ENCODE measurements around the gene SP3. TPM values are rescaled to one million over a fixed set of nuclear protein-coding genes. Genes with fewer than 3 reads are reported as not detected.

SP3 gene
- total RNA-seq, 1 donor: 115 TPM

DNA sequence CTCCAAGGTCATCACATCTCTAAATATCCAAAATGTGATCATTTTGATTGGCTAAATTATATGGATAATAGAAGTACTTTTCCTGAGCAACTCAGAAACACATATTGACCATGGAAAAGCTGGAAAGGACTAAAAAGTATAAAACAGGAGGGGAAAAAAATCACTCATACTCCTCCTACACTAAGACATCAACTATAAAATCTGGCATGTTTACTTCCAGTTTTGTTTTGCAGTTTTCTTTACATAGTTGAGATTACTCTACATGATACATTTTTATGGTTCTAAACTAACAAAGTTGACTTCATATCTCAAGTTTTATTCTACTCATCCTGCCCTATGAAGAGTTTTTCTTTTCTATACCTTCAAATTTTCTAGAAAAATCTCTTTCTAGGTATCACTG lies 46.0 kb upstream of the SP3 start:
- TF ChIP-seq, protein P1, sequence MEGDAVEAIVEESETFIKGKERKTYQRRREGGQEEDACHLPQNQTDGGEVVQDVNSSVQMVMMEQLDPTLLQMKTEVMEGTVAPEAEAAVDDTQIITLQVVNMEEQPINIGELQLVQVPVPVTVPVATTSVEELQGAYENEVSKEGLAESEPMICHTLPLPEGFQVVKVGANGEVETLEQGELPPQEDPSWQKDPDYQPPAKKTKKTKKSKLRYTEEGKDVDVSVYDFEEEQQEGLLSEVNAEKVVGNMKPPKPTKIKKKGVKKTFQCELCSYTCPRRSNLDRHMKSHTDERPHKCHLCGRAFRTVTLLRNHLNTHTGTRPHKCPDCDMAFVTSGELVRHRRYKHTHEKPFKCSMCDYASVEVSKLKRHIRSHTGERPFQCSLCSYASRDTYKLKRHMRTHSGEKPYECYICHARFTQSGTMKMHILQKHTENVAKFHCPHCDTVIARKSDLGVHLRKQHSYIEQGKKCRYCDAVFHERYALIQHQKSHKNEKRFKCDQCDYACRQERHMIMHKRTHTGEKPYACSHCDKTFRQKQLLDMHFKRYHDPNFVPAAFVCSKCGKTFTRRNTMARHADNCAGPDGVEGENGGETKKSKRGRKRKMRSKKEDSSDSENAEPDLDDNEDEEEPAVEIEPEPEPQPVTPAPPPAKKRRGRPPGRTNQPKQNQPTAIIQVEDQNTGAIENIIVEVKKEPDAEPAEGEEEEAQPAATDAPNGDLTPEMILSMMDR (IDR thresholded peaks at IDR 0.05; ENCODE audit: insufficient read depth, low read length): no peak
- no peak overlapping the region for H3K4me3 ChIP-seq (ENCODE audit: low read depth, low read length)
- no peak for DNase-seq (ENCODE audit: low read depth)

DNA sequence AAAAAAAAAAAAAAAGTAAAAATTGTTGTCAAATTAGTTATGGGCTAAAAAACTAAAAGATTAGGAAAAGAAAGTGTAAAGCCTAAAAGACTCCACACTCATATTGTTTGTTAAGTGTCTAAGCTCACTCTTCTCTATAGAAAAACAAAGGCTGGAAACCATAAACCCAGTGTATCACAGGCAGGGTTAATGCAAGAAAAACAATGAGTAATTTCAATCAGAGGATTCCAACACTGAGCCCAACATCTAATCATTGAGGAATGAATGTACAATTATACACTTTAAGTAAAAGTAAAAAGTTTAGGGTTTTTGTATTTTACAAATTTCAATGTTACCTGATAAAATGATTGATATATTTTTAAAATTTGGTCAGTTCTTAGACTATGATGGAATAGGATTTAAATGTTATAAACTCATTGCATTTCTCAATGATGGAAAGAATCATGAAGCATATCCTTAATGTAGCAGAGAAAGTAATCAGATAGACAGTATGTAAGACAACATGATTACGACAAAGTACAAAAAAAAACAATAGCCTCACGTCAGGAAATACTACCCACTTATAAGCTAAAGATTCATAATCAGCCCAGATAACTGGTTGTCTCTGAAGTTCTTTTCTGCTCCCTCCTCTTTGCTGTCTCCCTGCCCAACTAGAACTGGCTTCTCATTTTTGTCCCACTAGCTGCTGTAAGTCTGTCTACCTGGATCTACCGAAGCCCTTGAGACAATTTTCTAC lies 44.5 kb upstream of the SP3 start:
- no peak overlapping the region for H3K4me3 ChIP-seq (ENCODE audit: low read depth, low read length)
- TF ChIP-seq, protein P1 (IDR thresholded peaks at IDR 0.05; ENCODE audit: insufficient read depth, low read length): no peak
- DNase-seq (ENCODE audit: low read depth): peak; percentile 62

DNA sequence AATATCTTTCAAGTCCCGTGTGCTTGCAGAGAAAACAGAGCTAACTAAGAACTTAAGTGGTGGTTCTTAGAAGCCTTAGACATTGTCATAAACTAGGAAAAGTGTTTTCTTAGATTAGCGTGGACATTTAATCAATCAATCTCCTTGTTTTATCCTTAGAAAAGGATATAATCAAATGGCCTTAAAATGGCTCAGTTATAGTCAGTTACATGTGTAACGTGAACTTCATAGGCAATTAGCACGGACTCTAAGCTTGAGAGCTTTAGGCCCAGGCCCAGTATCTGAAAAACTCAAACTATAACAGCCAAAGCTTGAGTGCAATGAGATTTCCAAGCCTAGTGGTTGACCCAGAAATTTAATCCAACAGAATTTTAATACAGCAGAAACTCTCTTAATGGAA lies 43.5 kb upstream of the SP3 start:
- H3K4me3 ChIP-seq (ENCODE audit: low read depth, low read length): no peak overlapping the region
- TF ChIP-seq, protein P1 (IDR thresholded peaks at IDR 0.05; ENCODE audit: insufficient read depth, low read length): no peak
- DNase-seq (ENCODE audit: low read depth): no peak

DNA sequence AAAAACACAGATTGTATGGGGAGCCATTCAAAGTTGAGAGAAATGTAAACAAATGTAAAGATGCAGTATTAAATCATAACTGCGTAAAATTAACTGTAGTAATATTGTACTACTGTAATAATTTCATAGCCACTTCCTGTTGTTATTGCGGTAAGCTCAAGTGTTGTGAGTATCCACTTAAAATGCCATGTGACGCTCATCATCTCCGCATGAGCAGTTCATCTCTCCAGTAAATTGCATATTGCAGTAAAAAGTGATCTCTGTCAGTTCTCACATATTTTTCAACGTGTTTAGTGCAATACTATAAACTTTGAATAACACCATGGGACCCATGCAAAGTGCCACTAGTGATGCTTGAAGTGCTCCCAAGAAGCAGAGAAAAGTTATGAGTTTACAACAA lies 41.8 kb upstream of the SP3 start:
- no peak overlapping the region for H3K4me3 ChIP-seq (ENCODE audit: low read depth, low read length)
- TF ChIP-seq, protein P1 (IDR thresholded peaks at IDR 0.05; ENCODE audit: insufficient read depth, low read length): no peak
- DNase-seq (ENCODE audit: low read depth): no peak

DNA sequence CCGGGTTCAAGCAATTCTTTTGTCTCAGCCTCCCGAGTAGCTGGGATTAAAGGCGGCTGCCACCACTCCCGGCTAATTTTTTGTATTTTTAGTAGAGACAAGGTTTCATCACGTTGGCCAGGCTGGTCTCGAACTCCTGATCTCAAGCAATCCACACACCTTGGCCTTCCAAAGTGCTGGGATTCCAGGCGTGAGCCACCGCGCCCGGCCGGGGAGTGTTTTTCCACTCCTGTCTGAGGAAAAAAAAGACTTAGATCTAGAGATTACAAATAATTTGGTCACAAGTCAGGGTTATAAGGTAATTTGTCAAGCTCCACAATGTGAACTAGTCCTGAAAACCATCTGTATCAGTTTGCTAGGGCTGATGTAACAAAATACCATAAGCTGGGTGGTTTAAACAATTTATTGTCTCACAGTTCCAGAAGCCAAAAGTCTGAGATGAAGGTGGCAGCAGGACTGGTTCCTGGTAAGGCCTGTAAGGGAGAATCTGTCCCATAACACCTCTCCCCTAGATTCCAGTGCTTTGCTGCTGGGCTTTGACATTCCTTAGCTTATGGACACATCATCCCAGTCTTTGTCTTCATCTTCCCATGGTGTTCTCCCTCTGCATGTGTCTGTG lies 40.7 kb upstream of the SP3 start:
- DNase-seq (ENCODE audit: low read depth): no peak
- TF ChIP-seq, protein P1 (IDR thresholded peaks at IDR 0.05; ENCODE audit: insufficient read depth, low read length): no peak
- no peak overlapping the region for H3K4me3 ChIP-seq (ENCODE audit: low read depth, low read length)

DNA sequence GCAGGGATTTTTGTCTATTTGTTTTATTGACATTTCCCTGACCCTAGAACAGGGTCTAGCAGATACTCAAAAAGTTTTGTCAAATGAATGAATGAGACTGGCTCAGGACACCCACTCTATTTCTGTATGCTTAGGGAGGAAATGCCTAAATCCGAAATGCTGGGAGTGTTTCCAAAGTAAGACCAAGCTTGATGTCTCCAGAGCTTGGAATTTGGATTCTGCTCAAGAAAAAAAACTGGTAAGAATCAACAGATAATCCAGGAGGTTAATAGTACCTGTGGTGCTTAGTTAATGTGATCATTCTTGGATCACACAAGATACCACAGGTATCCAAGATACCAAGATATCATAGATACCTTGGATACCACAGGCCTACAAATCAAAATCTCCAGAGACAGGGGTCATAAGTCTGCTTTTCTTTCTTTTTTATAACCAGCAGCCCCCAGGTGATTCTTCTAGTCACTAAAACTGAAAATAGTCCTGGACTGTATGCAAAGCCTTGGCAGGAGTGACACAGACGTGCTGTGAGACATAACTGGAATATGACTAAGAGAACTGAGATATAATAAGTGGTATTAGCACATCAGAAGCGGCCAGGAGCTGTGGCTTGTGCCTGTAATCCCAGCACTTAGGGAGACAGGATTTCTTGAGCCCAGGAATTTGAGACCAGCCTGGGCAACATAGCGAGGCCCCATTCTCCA lies 39.9 kb upstream of the SP3 start:
- TF ChIP-seq, protein P1 (IDR thresholded peaks at IDR 0.05; ENCODE audit: insufficient read depth, low read length): no peak
- DNase-seq (ENCODE audit: low read depth): peak; percentile 89
- H3K4me3 ChIP-seq (ENCODE audit: low read depth, low read length): no peak overlapping the region

Data from fibroblast of the aortic adventitia (primary cell).